Measurements from ENCODE around the gene EGF. TPM values are rescaled to one million over a fixed set of nuclear protein-coding genes. Genes with fewer than 3 reads are reported as not detected.

The EGF gene
- total RNA-seq, 2 donors from 2014 or later, result not detected

- Mint-ChIP-seq H3K27ac (no peak overlapping the region), H3K4me3 (no peak overlapping the region), H3K9me3 (no peaks in the 10 kb centered on the region), H3K4me1 (ENCODE audit: low read depth) (peaks cover 7% of the 10 kb centered on the region), H3K27me3 (ENCODE audit: low read depth) (no peaks in the 10 kb centered on the region), H3K36me3 (ENCODE audit: insufficient read depth in 2 of 2) (no peaks in the 10 kb centered on the region)
- DNase-seq (no peak), ATAC-seq (replicated peaks in 1 of 2) (peak; percentile 28 to 37)
These were observed 133.9 kb downstream of the EGF start for GRCh38 chr4:110046588-110047049.

GRCh38 chr4:110049951-110050925, 137.6 kb downstream of the EGF start:
- Mint-ChIP-seq H3K36me3 (ENCODE audit: insufficient read depth in 2 of 2) (peaks cover 0 to 2% of the 10 kb centered on the region in 2 donors), H3K4me3 (no peak overlapping the region), H3K27ac (peak overlapping the region; percentile 76), H3K9me3 (no peaks in the 10 kb centered on the region), H3K4me1 (ENCODE audit: low read depth) (peaks cover 14% of the 10 kb centered on the region), H3K27me3 (ENCODE audit: low read depth) (no peaks in the 10 kb centered on the region)
- DNase-seq (peak; percentile 42 to 56), ATAC-seq (replicated peaks in 1 of 2) (peak in 1 of 2 donors; percentile 47)

DNA sequence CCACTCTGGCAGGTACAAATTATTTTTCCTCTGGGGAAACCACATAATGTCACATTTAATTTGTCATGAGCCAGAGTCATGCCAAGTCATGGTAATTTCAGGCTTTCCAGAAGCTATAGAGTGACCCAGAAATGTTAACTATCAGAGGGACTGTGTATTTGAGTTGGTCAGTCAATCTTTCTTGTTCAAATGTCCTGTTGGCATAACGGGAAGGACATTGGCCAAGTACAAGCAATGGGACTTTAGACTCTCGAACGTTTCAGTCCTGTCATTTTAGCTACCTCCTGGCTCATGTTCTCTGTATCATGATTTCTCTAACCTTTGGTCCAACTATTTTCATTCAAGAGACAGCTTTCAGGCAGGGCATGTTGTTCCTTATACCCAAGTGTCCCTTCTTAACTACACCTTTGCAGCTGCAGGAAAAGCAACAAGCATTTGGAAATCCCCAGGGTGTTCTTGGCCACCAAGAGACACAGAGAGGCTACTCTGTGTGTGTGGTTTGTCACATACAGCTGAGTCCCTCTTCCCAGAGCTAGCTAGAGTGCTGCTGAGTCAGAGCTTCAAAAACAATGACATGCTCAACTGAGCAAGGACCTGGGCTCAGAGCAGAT, 142.6 kb downstream of the EGF start:
- Mint-ChIP-seq H3K4me1 (ENCODE audit: low read depth) (peaks cover 31% of the 10 kb centered on the region), H3K4me3 (peak overlapping the region in 1 of 2 donors; percentile 75)

GRCh38 chr4:110058677-110059076, 146.0 kb downstream of the EGF start:
- Mint-ChIP-seq H3K27ac (peak overlapping the region; percentile 96), H3K27me3 (ENCODE audit: low read depth) (no peaks in the 10 kb centered on the region), H3K4me3 (peak overlapping the region in 1 of 2 donors; percentile 80), H3K9me3 (no peaks in the 10 kb centered on the region), H3K4me1 (ENCODE audit: low read depth) (peaks cover 42% of the 10 kb centered on the region), H3K36me3 (ENCODE audit: insufficient read depth in 2 of 2) (peaks cover 1 to 2% of the 10 kb centered on the region in 2 donors)
- peak; percentile 28 to 47 for ATAC-seq (replicated peaks in 1 of 2)
- DNase-seq, result no peak

More for the DNA sequence above, 142.6 kb downstream of the EGF start:
- no peaks in the 10 kb centered on the region for H3K27me3 Mint-ChIP-seq (ENCODE audit: low read depth)
- DNase-seq (peak; percentile 27 to 31), ATAC-seq (replicated peaks in 1 of 2) (peak; percentile 84 to 89)
- no peaks in the 10 kb centered on the region for H3K9me3 Mint-ChIP-seq
- H3K27ac Mint-ChIP-seq, result peak overlapping the region; percentile 64
- peaks cover 1 to 2% of the 10 kb centered on the region in 2 donors for H3K36me3 Mint-ChIP-seq (ENCODE audit: insufficient read depth in 2 of 2)

- peak overlapping the region; percentile 96 for H3K27ac Mint-ChIP-seq
- peaks cover 41% of the 10 kb centered on the region for H3K4me1 Mint-ChIP-seq (ENCODE audit: low read depth)
- peak overlapping the region; percentile 52 to 80 for H3K4me3 Mint-ChIP-seq
These were observed 147.0 kb downstream of the EGF start for GRCh38 chr4:110059556-110060191.

DNA sequence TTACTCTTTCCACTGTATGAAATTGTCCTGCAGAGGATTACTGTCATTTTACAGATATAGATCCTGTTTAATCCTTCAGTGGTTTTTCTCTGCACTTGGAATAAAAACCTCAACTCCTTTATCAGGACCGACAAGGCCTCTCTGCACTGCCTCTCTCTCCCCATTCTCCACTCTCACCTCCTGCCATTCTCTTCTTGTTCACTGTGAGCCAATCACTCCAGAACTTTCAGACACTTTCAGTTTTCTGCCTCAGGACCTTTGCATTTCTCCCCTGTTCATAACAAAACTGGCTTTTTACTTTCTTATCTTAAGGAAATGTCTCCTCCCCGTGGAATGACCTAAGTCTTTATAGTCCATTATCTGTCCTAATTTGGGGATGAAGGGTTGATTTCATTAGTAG, 148.4 kb downstream of the EGF start:
- DNase-seq, result no peak
- Mint-ChIP-seq H3K4me1 (ENCODE audit: low read depth) (peaks cover 28% of the 10 kb centered on the region), H3K9me3 (no peaks in the 10 kb centered on the region), H3K27me3 (ENCODE audit: low read depth) (no peaks in the 10 kb centered on the region), H3K36me3 (ENCODE audit: insufficient read depth in 2 of 2) (peaks cover 0 to 1% of the 10 kb centered on the region in 2 donors), H3K4me3 (peak overlapping the region in 1 of 2 donors; percentile 10), H3K27ac (peak overlapping the region; percentile 96)
- ATAC-seq (replicated peaks in 1 of 2), result no peak

More at GRCh38 chr4:110059556-110060191, 147.0 kb downstream of the EGF start:
- ATAC-seq (replicated peaks in 1 of 2), result peak; percentile 55 to 68
- DNase-seq, result no peak
- Mint-ChIP-seq H3K36me3 (ENCODE audit: insufficient read depth in 2 of 2) (peaks cover 0 to 1% of the 10 kb centered on the region in 2 donors), H3K9me3 (no peaks in the 10 kb centered on the region), H3K27me3 (ENCODE audit: low read depth) (no peaks in the 10 kb centered on the region)

Other genes starting within 250 kb of the EGF start
- gene CASP6, start 209.4 kb upstream of the EGF start, total RNA-seq, result 10 to 100 TPM; 25.1 to 30.3 TPM
- 10 to 100 TPM; 14.7 to 19.5 TPM for gene PLA2G12A, start 182.8 kb upstream of the EGF start, total RNA-seq
- under 1 TPM; 0.17 to 0.81 TPM for gene CFI, start 110.9 kb upstream of the EGF start, total RNA-seq
- 10 to 100 TPM; 23.8 to 33.6 TPM for gene GAR1, start 97.1 kb upstream of the EGF start, total RNA-seq
- under 1 TPM in 1 of 2 donors, not detected in 1; 0.99 TPM for gene RRH, start 84.9 kb upstream of the EGF start, total RNA-seq
- under 1 TPM; 0.09 to 0.46 TPM for gene LRIT3, start 64.8 kb upstream of the EGF start, total RNA-seq